Measurements from ENCODE around the gene C10orf95.
A peak's percentile ranks its signal among the peaks of the same experiment; 100 is the strongest.
"Not testable (repeated sequence)": the region's sequence is repeated elsewhere in the genome, so short reads cannot be mapped to it uniquely, and the experiment has no call there.

C10orf95 gene

GRCh38 chr10:102455893-102456471, 4.6 kb upstream of the C10orf95 start (continued):
- TF ChIP-seq ZNF148 (tag by site-specific recombination; IDR thresholded peaks at IDR 0.05; ENCODE audit: borderline replicate concordance) (no peak), ZNF248 (tag by site-specific recombination; IDR thresholded peaks at IDR 0.05) (no peak), ZNF19 (tag by site-specific recombination; IDR thresholded peaks at IDR 0.05; ENCODE audit: low read depth) (no peak), ZNF544 (tag by site-specific recombination; IDR thresholded peaks at IDR 0.05) (no peak), ZNF785 (tag by site-specific recombination; IDR thresholded peaks at IDR 0.05) (peak; percentile 31; the same call in 1 of the 2 replicates)

GRCh38 chr10:102454662-102455487, 3.5 kb upstream of the C10orf95 start:
- H3K4me3 ChIP-seq (ENCODE audit: low read depth, low read length); CTCF ChIA-PET; H3K9me3 ChIP-seq (ENCODE audit: control insufficient read depth, insufficient read depth, low read depth, low read length); H3K27ac ChIP-seq (ENCODE audit: extremely low read depth, low read depth, low read length); POLR2A ChIA-PET; H3K4me1 ChIP-seq (ENCODE audit: control insufficient read depth, insufficient read depth, low read length): not testable (repeated sequence)
- peaks cover 14 to 36% of the 10 kb centered on the region in 2 experiments; a peak in 2 of 3 replicates for H3K36me3 ChIP-seq (ENCODE audit: control insufficient read depth in 2 of 2, insufficient read depth in 1 of 2, low read length in 2 of 2)
- TF ChIP-seq OSR2 (tag by site-specific recombination; IDR thresholded peaks at IDR 0.05), result 0 out of 2 replicates have a peak, but pooled peaks have one; percentile 14
- TF ChIP-seq WT1 (tag by site-specific recombination; IDR thresholded peaks at IDR 0.05), result peak; percentile 25; the same call in 1 of the 2 replicates

GRCh38 chr10:102453502-102453901, 2.2 kb upstream of the C10orf95 start:
- ChIA-PET CTCF (interaction anchor here (0.8 to 1.0 kb wide), 3 partner anchors 14 to 91 kb away, joined by 3 to 4 read pairs (median 4); no protein-coding TSS in a partner anchor), POLR2A (interaction anchor here (0.6 to 5.3 kb wide), 6 partner anchors 7 to 31 kb away, joined by 3 to 60 read pairs (median 6); partner anchors contain the start of gene CUEDC2)
- TF ChIP-seq ZNF23 (tag by site-specific recombination; IDR thresholded peaks at IDR 0.05; ENCODE audit: borderline replicate concordance) (no peak), ZNF223 (tag by site-specific recombination; IDR thresholded peaks at IDR 0.05) (no peak), WT1 (tag by site-specific recombination; IDR thresholded peaks at IDR 0.05) (no peak), HOXC10 (CRISPR knock-in tag; IDR thresholded peaks at IDR 0.05) (no peak), ZFHX2 (tag by site-specific recombination; conservative IDR thresholded peaks at IDR 0.05) (no peak), ZNF16 (tag by site-specific recombination; IDR thresholded peaks at IDR 0.05; ENCODE audit: low read depth) (no peak), ZSCAN23 (tag by site-specific recombination; IDR thresholded peaks at IDR 0.05) (peak; percentile 8; the same call in 1 of the 2 replicates), ZNF610 (tag by site-specific recombination; IDR thresholded peaks at IDR 0.05; ENCODE audit: borderline replicate concordance) (no peak), ZNF114 (tag by site-specific recombination; IDR thresholded peaks at IDR 0.05) (no peak), GLIS2 (tag by site-specific recombination; IDR thresholded peaks at IDR 0.05) (0 out of 2 replicates have a peak, but pooled peaks have one; percentile 8), INSM2 (tag by site-specific recombination; IDR thresholded peaks at IDR 0.05) (0 out of 2 replicates have a peak, but pooled peaks have one; percentile 22), ZIC2 (tag by site-specific recombination; IDR thresholded peaks at IDR 0.05) (peak; percentile 90), GLIS1 (tag by site-specific recombination; IDR thresholded peaks at IDR 0.05) (peak; percentile 68), PRDM4 (tag by site-specific recombination; IDR thresholded peaks at IDR 0.05) (no peak), IKZF3 (tag by site-specific recombination; IDR thresholded peaks at IDR 0.05) (no peak), ZFP41 (tag by site-specific recombination; IDR thresholded peaks at IDR 0.05; ENCODE audit: borderline replicate concordance) (no peak), CTCF (tag by site-specific recombination; IDR thresholded peaks at IDR 0.05) (no peak)
- Histone ChIP-seq H3K4me3 (ENCODE audit: low read depth, low read length) (no peak overlapping the region), H3K27ac (ENCODE audit: extremely low read depth, low read depth, low read length) (peak overlapping the region; percentile 2; the same call in 1 of the 2 replicates), H3K4me1 (ENCODE audit: control insufficient read depth, insufficient read depth, low read length) (peaks cover 5% of the 10 kb centered on the region), H3K9me3 (ENCODE audit: control insufficient read depth, insufficient read depth, low read depth, low read length) (no peaks in the 10 kb centered on the region), H3K36me3 (ENCODE audit: control insufficient read depth in 2 of 2, insufficient read depth in 1 of 2, low read length in 2 of 2) (peaks cover 14 to 36% of the 10 kb centered on the region in 2 experiments; a peak in 2 of 3 replicates)
